Neural progenitor cell (in vitro differentiated cells): ENCODE results near the gene RBKS.

Experiments used
- EZH2 ChIP-seq: fragments of 200-600 bp; sonication (generic); IDR thresholded peaks from 2 replicates; pipeline ENCODE4 v1.6.1; 2017; ENCODE audit warnings: antibody characterized with exemption, mild to moderate bottlenecking, moderate library complexity
- EZH2phosphoT487 ChIP-seq: fragments of 200-600 bp; sonication (generic); IDR thresholded peaks from 2 replicates; pipeline ENCODE4 v1.6.1; 2017; ENCODE audit warnings: antibody characterized with exemption
- TF ChIP-seq, protein P1 (sequence below): fragments of 200-600 bp; sonication (generic); IDR thresholded peaks from 2 replicates; pipeline ENCODE4 v1.5.1; 2017; ENCODE audit warnings: antibody characterized with exemption, mild to moderate bottlenecking

DNA sequence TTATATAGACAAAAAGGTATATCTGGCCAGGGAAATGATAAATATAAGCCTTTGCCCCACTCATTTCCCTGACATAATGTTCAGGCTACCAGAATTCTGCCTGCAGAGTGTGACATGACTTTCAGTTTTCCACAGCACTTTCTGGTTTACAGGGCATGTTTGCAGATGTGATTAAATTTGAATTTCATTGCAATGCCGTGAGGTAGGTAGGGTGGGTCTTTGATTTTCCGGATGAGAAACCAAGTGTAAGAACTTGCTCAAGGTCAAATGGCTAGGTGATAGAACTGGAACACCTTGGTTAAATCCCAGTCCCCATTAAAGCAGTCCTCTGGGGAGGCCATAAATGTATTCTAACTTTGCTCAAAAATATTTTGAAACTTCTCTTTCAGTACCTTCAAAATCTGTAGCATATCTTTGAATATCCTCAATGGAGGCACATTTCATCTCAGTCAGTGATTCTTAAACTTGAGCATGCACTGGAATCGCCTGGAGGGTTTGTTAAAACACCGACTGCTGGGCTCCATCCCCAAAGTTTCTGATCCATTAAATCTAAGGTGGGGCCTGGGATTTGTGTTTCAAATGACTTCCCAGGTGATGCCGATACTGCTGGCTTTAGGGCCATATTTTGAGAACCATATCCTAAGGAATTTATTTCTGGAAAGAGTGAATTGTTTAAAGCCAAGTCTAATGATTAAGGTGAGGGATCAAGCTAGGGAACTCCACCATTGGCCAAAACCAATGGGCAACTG lies 83.7 kb downstream of the RBKS start:
- TF ChIP-seq, protein P1, sequence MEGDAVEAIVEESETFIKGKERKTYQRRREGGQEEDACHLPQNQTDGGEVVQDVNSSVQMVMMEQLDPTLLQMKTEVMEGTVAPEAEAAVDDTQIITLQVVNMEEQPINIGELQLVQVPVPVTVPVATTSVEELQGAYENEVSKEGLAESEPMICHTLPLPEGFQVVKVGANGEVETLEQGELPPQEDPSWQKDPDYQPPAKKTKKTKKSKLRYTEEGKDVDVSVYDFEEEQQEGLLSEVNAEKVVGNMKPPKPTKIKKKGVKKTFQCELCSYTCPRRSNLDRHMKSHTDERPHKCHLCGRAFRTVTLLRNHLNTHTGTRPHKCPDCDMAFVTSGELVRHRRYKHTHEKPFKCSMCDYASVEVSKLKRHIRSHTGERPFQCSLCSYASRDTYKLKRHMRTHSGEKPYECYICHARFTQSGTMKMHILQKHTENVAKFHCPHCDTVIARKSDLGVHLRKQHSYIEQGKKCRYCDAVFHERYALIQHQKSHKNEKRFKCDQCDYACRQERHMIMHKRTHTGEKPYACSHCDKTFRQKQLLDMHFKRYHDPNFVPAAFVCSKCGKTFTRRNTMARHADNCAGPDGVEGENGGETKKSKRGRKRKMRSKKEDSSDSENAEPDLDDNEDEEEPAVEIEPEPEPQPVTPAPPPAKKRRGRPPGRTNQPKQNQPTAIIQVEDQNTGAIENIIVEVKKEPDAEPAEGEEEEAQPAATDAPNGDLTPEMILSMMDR = no peak
- TF ChIP-seq EZH2phosphoT487 (no peak), EZH2 (no peak)
